Endothelial cell of umbilical vein (primary cell): Measurements from ENCODE around the gene CCR4. TPM values are rescaled to one million over a fixed set of nuclear protein-coding genes. Genes with fewer than 3 reads are reported as not detected.

Experiments
- BruUV-seq: library from RNA; stranded (reverse); fragments of 400-500 nt; replicated peaks from 2 replicates; lab custom pipeline; 2021; lab: Mats Ljungman, UMichigan
- CTCF ChIA-PET: fragments of 300-600, 350-600 bp; sonication (Branson Sonifier 250); formaldehyde crosslinking; loops from one replicate; lab custom pipeline; 2021; ENCODE audit warnings: antibody characterized with exemption, inconsistent platforms; lab: Charles Lee
- POLR2A ChIA-PET: fragments of 300-600, 350-600 bp; sonication (Branson Sonifier 250); formaldehyde crosslinking; loops from one replicate; lab custom pipeline; 2021; ENCODE audit warnings: antibody characterized with exemption, inconsistent platforms; lab: Charles Lee
- DNase-seq: peaks from one replicate; pipeline ENCODE4 v3.0.0-alpha.2; 2011; ENCODE audit warnings: low read depth, low spot score
- FAIRE-seq: peaks from 2 replicates; lab custom pipeline; 2011; peaks lifted over from hg19 to GRCh38; lab: Jason Lieb, UNC
- H2AFZ ChIP-seq: 2 replicates; pipeline ENCODE4 v1.6.0; 2012; ENCODE audit warnings: low read depth, low read length, control low read depth, inconsistent platforms
- H3K27ac ChIP-seq: 2 replicates; pipeline ENCODE4 v1.5.1; 2011; ENCODE audit warnings: low read depth, mild to moderate bottlenecking, control low read depth, low read length, moderate library complexity; ENCODE audit not compliant: insufficient read depth
- H3K27me3 ChIP-seq, 2 experiments: 2 replicates each; pipeline versions ENCODE4 v1.6.0 to v1.6.1; 2011; ENCODE audit warnings: low read length in 2 of 2, mixed read lengths in 1 of 2; ENCODE audit not compliant: control insufficient read depth in 2 of 2, insufficient read depth in 2 of 2
- H3K36me3 ChIP-seq, 2 experiments: 2 replicates in 1 of 2; 3 replicates in 1 of 2; pipeline ENCODE4 v1.5.1; 2011; ENCODE audit warnings: low read length in 2 of 2, mild to moderate bottlenecking in 1 of 2, moderate library complexity in 1 of 2; ENCODE audit not compliant: control insufficient read depth in 2 of 2, insufficient read depth in 2 of 2; ENCODE audit errors: extremely low read depth in 1 of 2
- H3K4me1 ChIP-seq: 3 replicates; pipeline ENCODE4 v1.5.1; 2011; ENCODE audit warnings: mild to moderate bottlenecking, low read length; ENCODE audit not compliant: control insufficient read depth, insufficient read depth; ENCODE audit errors: extremely low read depth
- H3K4me2 ChIP-seq: 2 replicates; pipeline ENCODE4 v1.6.1; 2011; ENCODE audit warnings: low read length, control low read depth, mixed read lengths; ENCODE audit not compliant: insufficient read depth
- H3K4me3 ChIP-seq, 3 experiments: fragments of 200-600 bp in 1 of 3; sonication (generic), shearing (Covaris generic) in 1 of 3; replicated peaks in 1 of 3; 2 replicates each; pipeline ENCODE4 v1.5.1; 2011 to 2016; ENCODE audit warnings: control low read depth in 3 of 3, low read length in 3 of 3, mild to moderate bottlenecking in 2 of 3, inconsistent platforms in 1 of 3, low read depth in 1 of 3, moderate library complexity in 1 of 3; ENCODE audit not compliant: insufficient read depth in 1 of 3
- H3K79me2 ChIP-seq: 2 replicates; pipeline ENCODE4 v1.6.0; 2012; ENCODE audit warnings: low read length, inconsistent platforms; ENCODE audit not compliant: control insufficient read depth, insufficient read depth
- H3K9ac ChIP-seq: replicated peaks from 2 replicates; pipeline ENCODE3; 2011; ENCODE audit warnings: low read length, control low read depth; ENCODE audit not compliant: insufficient read depth; ENCODE audit errors: extremely low read depth
- H3K9me1 ChIP-seq: replicated peaks from 3 replicates; pipeline ENCODE4 v1.6.0; 2011; ENCODE audit warnings: mild to moderate bottlenecking, low read length; ENCODE audit not compliant: control insufficient read depth, insufficient read depth; ENCODE audit errors: extremely low read depth
- H3K9me3 ChIP-seq: replicated peaks from 2 replicates; pipeline ENCODE4 v1.5.1; 2012; ENCODE audit warnings: low read length, inconsistent platforms; ENCODE audit not compliant: control insufficient read depth, insufficient read depth
- H4K20me1 ChIP-seq: replicated peaks from 2 replicates; pipeline ENCODE3; 2011; ENCODE audit warnings: mild to moderate bottlenecking, low read length; ENCODE audit not compliant: control insufficient read depth, insufficient read depth; ENCODE audit errors: extremely low read depth
- CTCF ChIP-seq, 2 donors: IDR thresholded peaks; 1 replicate in 1 of 2; 2 replicates in 1 of 2; pipeline ENCODE4 v1.5.1; 2011; ENCODE audit warnings: low read length in 2 of 2, mild to moderate bottlenecking in 2 of 2, moderate library complexity in 2 of 2, control low read depth in 1 of 2, inconsistent platforms in 1 of 2, low read depth in 1 of 2; ENCODE audit not compliant: insufficient read depth in 1 of 2; ENCODE audit errors: extremely low read depth in 1 of 2
- EZH2 ChIP-seq: IDR thresholded peaks from 2 replicates; pipeline ENCODE4 v1.6.1; 2012; ENCODE audit warnings: borderline replicate concordance, low read depth, mild to moderate bottlenecking, moderate library complexity, low read length, inconsistent platforms; ENCODE audit not compliant: severe bottlenecking
- FOS ChIP-seq: IDR thresholded peaks from 2 replicates; pipeline ENCODE4 v1.6.1; 2011; ENCODE audit warnings: mild to moderate bottlenecking, low read length, moderate library complexity, borderline replicate concordance; ENCODE audit not compliant: insufficient read depth
- GATA2 ChIP-seq: IDR thresholded peaks from 2 replicates; pipeline ENCODE4 v1.7.0; 2011; ENCODE audit warnings: low read depth, mild to moderate bottlenecking, moderate library complexity, mixed read lengths, low read length; ENCODE audit not compliant: insufficient read length, insufficient read depth
- JUN ChIP-seq: IDR thresholded peaks from 2 replicates; pipeline ENCODE4 v1.6.1; 2011; ENCODE audit warnings: borderline replicate concordance, low read depth; ENCODE audit not compliant: insufficient read length, insufficient read depth
- MYC ChIP-seq: IDR thresholded peaks from one replicate; pipeline ENCODE4 v1.6.1; 2011; ENCODE audit warnings: mild to moderate bottlenecking, low read depth, low read length
- POLR2A ChIP-seq: IDR thresholded peaks from 2 replicates; pipeline ENCODE4 v1.6.1; 2012; ENCODE audit warnings: low read depth, mild to moderate bottlenecking, control low read depth, low read length
- POLR2AphosphoS5 ChIP-seq: IDR thresholded peaks from 2 replicates; pipeline ENCODE4 v1.6.1; 2012; ENCODE audit warnings: low read depth, mild to moderate bottlenecking, control low read depth, low read length, moderate library complexity; ENCODE audit not compliant: insufficient read depth
- dilution Hi-C: fragments of 300-500 bp; cut with MboI; formaldehyde crosslinking; loops from one replicate; pipeline ENCODE4 v1.15.0; 2019; ENCODE audit warnings: low sequenced_read_pairs; ENCODE audit not compliant: extremely low pct_ligation_motif_present
- intact Hi-C: fragments of 100-400 bp; cut with micrococcal nuclease; formaldehyde crosslinking; loops from one replicate; pipeline ENCODE4 v1.10.0; 2022
- polyA plus RNA-seq, 4 experiments: library from polyadenylated mRNA; depleted of rRNA in 3 of 4; stranded (reverse) in 3 of 4; unstranded in 1 of 4; fragments of >200 nt; gene quantifications; 2 replicates each; pipeline versions ENCODE4 v1.2.1 to v1.2.3, GENCODE V29; 2011 to 2012; ENCODE audit warnings: missing spikeins in 1 of 4
- total RNA-seq: library from RNA; stranded (reverse); gene quantifications from 2 replicates; pipeline ENCODE4 v1.2.3, GENCODE V29; 2021
- TF ChIP-seq, protein P1 (sequence below): IDR thresholded peaks from 2 replicates; pipeline ENCODE4 v1.6.1; 2011; ENCODE audit not compliant: insufficient read depth, insufficient read length

CCR4 gene
- total and polyA plus RNA-seq, 2 donors (not counting 3 experiments of a cell fraction or from before 2014, with no cell fraction given): not detected

- H3K9me3 ChIP-seq: no peaks in the 10 kb centered on the region
- no TSS peak for BruUV-seq
- no peak overlapping the region for H3K9ac ChIP-seq
- dilution Hi-C loops (no loop called here), intact Hi-C loops (no loop called here)
- H3K27ac ChIP-seq: no peak overlapping the region
- H3K27me3 ChIP-seq: peaks cover 0 to 5% of the 10 kb centered on the region in 2 experiments
- H3K79me2 ChIP-seq: no peaks in the 10 kb centered on the region
- H4K20me1 ChIP-seq: no peaks in the 10 kb centered on the region
- no peak for TF ChIP-seq EZH2
- no peaks in the 10 kb centered on the region for H3K36me3 ChIP-seq
- no peak for FAIRE-seq
- no peak overlapping the region for H2AFZ ChIP-seq
- H3K4me3 ChIP-seq: no peak overlapping the region
- CTCF ChIA-PET: no interaction called here
- no peaks in the 10 kb centered on the region for H3K4me1 ChIP-seq
- DNase-seq: no peak
- POLR2A ChIA-PET: no interaction called here
- H3K9me1 ChIP-seq: no peaks in the 10 kb centered on the region
- H3K4me2 ChIP-seq: no peak overlapping the region
Measured at GRCh38 chr3:32919920-32920319, 31.5 kb upstream of the CCR4 start.

DNA sequence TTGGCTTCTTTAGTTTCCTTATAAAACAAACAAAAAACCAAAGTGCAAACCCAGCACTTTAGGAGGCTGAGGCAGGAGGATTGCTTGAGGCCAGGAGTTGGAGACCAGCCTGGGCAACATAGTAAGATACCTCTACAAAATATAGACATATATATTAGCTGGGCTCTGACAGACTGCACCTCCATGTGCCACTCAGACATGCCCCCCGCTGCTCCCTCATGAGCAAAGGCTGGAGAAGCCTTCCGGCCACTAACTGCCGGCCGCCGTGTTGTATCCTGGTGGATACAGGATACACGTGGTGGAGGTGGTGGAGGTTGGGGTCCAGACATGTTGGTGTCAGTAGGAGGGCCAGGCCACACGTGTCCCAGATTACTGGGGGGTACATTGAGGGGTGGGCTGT is 29.4 kb upstream of the CCR4 start:
- Histone ChIP-seq H3K79me2 (no peaks in the 10 kb centered on the region), H3K4me3 (no peak overlapping the region), H2AFZ (no peak overlapping the region), H4K20me1 (no peaks in the 10 kb centered on the region), H3K9me1 (no peaks in the 10 kb centered on the region), H3K9ac (no peak overlapping the region), H3K27ac (no peak overlapping the region), H3K4me1 (no peaks in the 10 kb centered on the region), H3K4me2 (no peak overlapping the region), H3K36me3 (no peaks in the 10 kb centered on the region), H3K27me3 (peaks cover 0 to 4% of the 10 kb centered on the region in 2 experiments), H3K9me3 (no peaks in the 10 kb centered on the region)
- TF ChIP-seq FOS (no peak), CTCF (IDR thresholded peaks at IDR 0.05; ENCODE audit: extremely low read depth in 1 of 2, insufficient read depth in 1 of 2, low read depth in 1 of 2, low read length in 2 of 2) (no peak), JUN (no peak), EZH2 (no peak), GATA2 (no peak), MYC (no peak), POLR2AphosphoS5 (no peak), POLR2A (no peak)
- TF ChIP-seq, protein P1, sequence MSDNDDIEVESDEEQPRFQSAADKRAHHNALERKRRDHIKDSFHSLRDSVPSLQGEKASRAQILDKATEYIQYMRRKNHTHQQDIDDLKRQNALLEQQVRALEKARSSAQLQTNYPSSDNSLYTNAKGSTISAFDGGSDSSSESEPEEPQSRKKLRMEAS: no peak
- BruUV-seq: no TSS peak
- intact Hi-C loops (no loop called here), dilution Hi-C loops (no loop called here)
- FAIRE-seq (no peak), DNase-seq (no peak)
- POLR2A ChIA-PET: no interaction called here
- CTCF ChIA-PET: no interaction called here
